Esophagus muscularis mucosa (tissue), 4 donors: ENCODE measurements around the gene RPGRIP1L. TPM values are rescaled to one million over a fixed set of nuclear protein-coding genes. Genes with fewer than 3 reads are reported as not detected.

Experiments used
- DNase-seq: peaks from one replicate; pipeline ENCODE4 v3.0.0-alpha.2; 2017; ENCODE audit errors: extremely low spot score
- H3K27ac ChIP-seq, 4 donors: fragments of 200-600 bp; sonication (generic); replicated peaks in 1 of 4; 1 replicate in 3 of 4; 2 replicates in 1 of 4; pipeline ENCODE4 v1.5.1; 2016 to 2019; ENCODE audit warnings: mild to moderate bottlenecking in 1 of 4
- H3K27me3 ChIP-seq, 4 donors: fragments of 200-600 bp; sonication (generic); one replicate each; pipeline versions ENCODE4 v1.5.1 to v1.6.0; 2016 to 2019
- H3K36me3 ChIP-seq, 4 donors: fragments of 200-600 bp; sonication (generic); one replicate each; pipeline ENCODE4 v1.5.1; 2016 to 2019
- H3K4me1 ChIP-seq, 4 donors: fragments of 200-600 bp; sonication (generic); one replicate each; pipeline ENCODE4 v1.5.1; 2016 to 2019
- H3K4me3 ChIP-seq, 4 donors: fragments of 200-600 bp; sonication (generic); 1 replicate in 2 of 4; 2 replicates in 2 of 4; pipeline ENCODE4 v1.5.1; 2016 to 2019; ENCODE audit warnings: mild to moderate bottlenecking in 4 of 4, moderate library complexity in 1 of 4
- H3K9me3 ChIP-seq, 4 donors: fragments of 200-600 bp; sonication (generic); 1 replicate in 3 of 4; 2 replicates in 1 of 4; pipeline ENCODE4 v1.5.1; 2016 to 2019
- CTCF ChIP-seq, 3 experiments: fragments of 200-600 bp in 2 of 3; fragments of 450-650 bp in 1 of 3; sonication (generic) in 2 of 3; IDR thresholded peaks; one replicate each; pipeline ENCODE4 v1.5.1; 2017 to 2019; ENCODE audit warnings: antibody characterized with exemption in 3 of 3, mild to moderate bottlenecking in 2 of 3, moderate library complexity in 1 of 3
- EP300 ChIP-seq: sonication (generic); formaldehyde crosslinking; IDR thresholded peaks from one replicate; pipeline ENCODE4 v1.6.1; 2017; ENCODE audit warnings: antibody characterized with exemption
- POLR2A ChIP-seq: fragments of 450-650 bp; IDR thresholded peaks from one replicate; pipeline ENCODE4 v1.6.1; 2017; ENCODE audit warnings: antibody characterized with exemption, moderate library complexity, mild to moderate bottlenecking, low read depth
- POLR2AphosphoS5 ChIP-seq, 2 donors: sonication (generic); formaldehyde crosslinking; IDR thresholded peaks; one replicate each; pipeline ENCODE4 v1.6.1; 2017; ENCODE audit warnings: antibody characterized with exemption in 2 of 2
- WGBS: methylation state at CpG from one replicate; pipeline ENCODE4 v1.1.5; 2018; 5-methylcytosine and 5-hydroxymethylcytosine counted together
- intact Hi-C: fragments of 100-400 bp; cut with DNase I; formaldehyde crosslinking; loops from one replicate; pipeline ENCODE4 v1.15.1; 2023
- total RNA-seq, 4 donors: library from RNA; depleted of rRNA; stranded (reverse); fragments of >200 nt; gene quantifications; one replicate each; pipeline versions ENCODE4 v1.1.0 to v1.2.1, GENCODE V29; 2016

Gene RPGRIP1L
- total RNA-seq, 4 donors from 2014 or later: 2.3 to 4.3 (median 4.0) TPM

- intact Hi-C loops: no loop called here
- Histone ChIP-seq H3K27ac (no peak overlapping the region), H3K4me3 (no peak overlapping the region), H3K36me3 (no peaks in the 10 kb centered on the region), H3K4me1 (peaks cover 0 to 28% (median 9%) of the 10 kb centered on the region in 4 donors), H3K9me3 (no peaks in the 10 kb centered on the region), H3K27me3 (no peaks in the 10 kb centered on the region)
- no peak for DNase-seq
- TF ChIP-seq EP300: no peak
- no peak for TF ChIP-seq POLR2AphosphoS5 (IDR thresholded peaks at IDR 0.05)
- TF ChIP-seq POLR2A: no peak
- TF ChIP-seq CTCF (IDR thresholded peaks at IDR 0.05): no peak
These were observed 23.0 kb upstream of the RPGRIP1L start for GRCh38 chr16:53726625-53727024.

GRCh38 chr16:53721017-53721416 lies 17.4 kb upstream of the RPGRIP1L start:
- no peak for DNase-seq
- Histone ChIP-seq H3K36me3 (peaks cover 0 to 4% (median 0%) of the 10 kb centered on the region in 4 donors), H3K27ac (no peak overlapping the region), H3K27me3 (no peaks in the 10 kb centered on the region), H3K4me3 (no peak overlapping the region), H3K9me3 (no peaks in the 10 kb centered on the region), H3K4me1 (peaks cover 0 to 16% (median 7%) of the 10 kb centered on the region in 4 donors)
- 95% methylated on average over 5 of the region's 5 CpGs for WGBS
- intact Hi-C loops: no loop called here
- TF ChIP-seq CTCF (IDR thresholded peaks at IDR 0.05): no peak
- TF ChIP-seq POLR2A: no peak
- no peak for TF ChIP-seq EP300
- no peak for TF ChIP-seq POLR2AphosphoS5 (IDR thresholded peaks at IDR 0.05)

GRCh38 chr16:53717577-53717976 lies 13.9 kb upstream of the RPGRIP1L start:
- DNase-seq: no peak
- peaks cover 18 to 50% (median 35%) of the 10 kb centered on the region in 4 donors for H3K4me1 ChIP-seq
- 92% methylated on average over 3 of the region's 3 CpGs for WGBS
- no peaks in the 10 kb centered on the region for H3K27me3 ChIP-seq
- no peak overlapping the region for H3K27ac ChIP-seq
- H3K9me3 ChIP-seq: no peaks in the 10 kb centered on the region
- no peak for TF ChIP-seq EP300
- no peak for TF ChIP-seq CTCF (IDR thresholded peaks at IDR 0.05)
- TF ChIP-seq POLR2A: no peak
- no peak for TF ChIP-seq POLR2AphosphoS5 (IDR thresholded peaks at IDR 0.05)
- peaks cover 0 to 4% (median 0%) of the 10 kb centered on the region in 4 donors for H3K36me3 ChIP-seq
- H3K4me3 ChIP-seq: no peak overlapping the region
- intact Hi-C loops: no loop called here

GRCh38 chr16:53715023-53715384 lies 11.3 kb upstream of the RPGRIP1L start:
- Histone ChIP-seq H3K9me3 (no peaks in the 10 kb centered on the region), H3K27ac (no peak overlapping the region), H3K36me3 (no peaks in the 10 kb centered on the region), H3K4me1 (peaks cover 26 to 66% (median 42%) of the 10 kb centered on the region in 4 donors), H3K4me3 (no peak overlapping the region), H3K27me3 (no peaks in the 10 kb centered on the region)
- no peak for DNase-seq
- no peak for TF ChIP-seq CTCF (IDR thresholded peaks at IDR 0.05)
- no peak for TF ChIP-seq EP300
- TF ChIP-seq POLR2AphosphoS5 (IDR thresholded peaks at IDR 0.05): no peak
- 77% methylated on average over 2 of the region's 2 CpGs for WGBS
- intact Hi-C loops: no loop called here
